Small intestine (tissue), 7 donors: Measurements from ENCODE around the gene EEFSEC. TPM values are rescaled to one million over a fixed set of nuclear protein-coding genes. Genes with fewer than 3 reads are reported as not detected.

ENCODE experiments used
- DNase-seq, 2 donors: peaks; one replicate each; pipeline versions ENCODE4 v3.0.0 to v3.0.0-alpha.2; 2013
- FAIRE-seq: peaks from 2 replicates; lab custom pipeline; 2012; peaks lifted over from hg19 to GRCh38; lab: Jason Lieb, UNC
- H3K27ac ChIP-seq, 3 donors: one replicate each; pipeline ENCODE4 v1.5.1; 2013; ENCODE audit warnings: low read length in 2 of 3, mild to moderate bottlenecking in 2 of 3, control low read depth in 1 of 3, inconsistent platforms in 1 of 3, low read depth in 1 of 3, moderate library complexity in 1 of 3
- H3K27me3 ChIP-seq, 3 donors: one replicate each; pipeline ENCODE4 v1.6.1; 2013; ENCODE audit warnings: low read length in 3 of 3, inconsistent platforms in 1 of 3; ENCODE audit not compliant: control insufficient read depth in 3 of 3, insufficient read depth in 3 of 3
- H3K36me3 ChIP-seq, 3 donors: one replicate each; pipeline ENCODE4 v1.6.1; 2013; ENCODE audit warnings: low read length in 3 of 3, inconsistent platforms in 1 of 3, low read depth in 1 of 3, mild to moderate bottlenecking in 1 of 3, moderate library complexity in 1 of 3; ENCODE audit not compliant: control insufficient read depth in 3 of 3, insufficient read depth in 2 of 3
- H3K4me1 ChIP-seq, 3 donors: one replicate each; pipeline ENCODE4 v1.6.1; 2013; ENCODE audit warnings: low read length in 2 of 3, inconsistent platforms in 1 of 3, low read depth in 1 of 3, mild to moderate bottlenecking in 1 of 3, moderate library complexity in 1 of 3; ENCODE audit not compliant: control insufficient read depth in 3 of 3, insufficient read depth in 2 of 3
- H3K4me3 ChIP-seq, 3 donors: one replicate each; pipeline ENCODE4 v1.5.1; 2013; ENCODE audit warnings: low read length in 3 of 3, control low read depth in 1 of 3, inconsistent platforms in 1 of 3, low read depth in 1 of 3, mild to moderate bottlenecking in 1 of 3, moderate library complexity in 1 of 3
- H3K9me3 ChIP-seq, 2 donors: one replicate each; pipeline ENCODE4 v1.6.1; 2013; ENCODE audit warnings: low read depth in 1 of 2, low read length in 1 of 2; ENCODE audit not compliant: control insufficient read depth in 2 of 2, insufficient read depth in 1 of 2
- WGBS, 3 donors: extraction: QIAGEN DNeasy Blood & Tissue Kit; methylation state at CpG; one replicate each; pipeline ENCODE4 v1.1.7; 2013; 5-methylcytosine and 5-hydroxymethylcytosine counted together
- polyA plus RNA-seq, 4 donors: library from polyadenylated mRNA; stranded (reverse) in 3 of 4; unstranded in 1 of 4; fragments of 200-250 nt in 3 of 4; fragments of 120-200 nt in 1 of 4; gene quantifications; one replicate each; pipeline versions ENCODE4 v1.2.1 to v1.2.3, GENCODE V29; 2013
- donor health status: healthy with polysubstance abuse.
- donor health status: control.
- donor health status: control.
- donor health status: Bipolar disorder and iron deficiency.
- donor health status: healthy.

EEFSEC gene
- polyA plus RNA-seq, 4 donors: 4.9 to 29.0 (median 10.2) TPM

GRCh38 chr3:128383316-128384235 lies 230.3 kb downstream of the EEFSEC start:
- Histone ChIP-seq H3K4me1 (peaks cover 0 to 42% (median 7%) of the 10 kb centered on the region in 3 donors), H3K4me3 (no peak overlapping the region), H3K9me3 (no peaks in the 10 kb centered on the region), H3K27ac (peak overlapping the region in 1 of 3 donors; percentile 64), H3K36me3 (peaks cover 0 to 34% (median 0%) of the 10 kb centered on the region in 3 donors), H3K27me3 (no peaks in the 10 kb centered on the region)
- 41 to 69% (median 59%) methylated on average over 11 of the region's 11 CpGs for WGBS, 3 donors
- DNase-seq: peak; percentile 91 to 94
- no peak for FAIRE-seq

GRCh38 chr3:128385080-128385832 lies 232.0 kb downstream of the EEFSEC start:
- Histone ChIP-seq H3K36me3 (peaks cover 0 to 38% (median 0%) of the 10 kb centered on the region in 3 donors), H3K27me3 (no peaks in the 10 kb centered on the region), H3K4me1 (peaks cover 0 to 42% (median 7%) of the 10 kb centered on the region in 3 donors), H3K27ac (no peak overlapping the region), H3K4me3 (no peak overlapping the region), H3K9me3 (no peaks in the 10 kb centered on the region)
- WGBS, 3 donors: 76 to 79% (median 78%) methylated on average over 11 of the region's 11 CpGs
- FAIRE-seq (no peak), DNase-seq (peak in 1 of 2 donors; percentile 35)

DNA sequence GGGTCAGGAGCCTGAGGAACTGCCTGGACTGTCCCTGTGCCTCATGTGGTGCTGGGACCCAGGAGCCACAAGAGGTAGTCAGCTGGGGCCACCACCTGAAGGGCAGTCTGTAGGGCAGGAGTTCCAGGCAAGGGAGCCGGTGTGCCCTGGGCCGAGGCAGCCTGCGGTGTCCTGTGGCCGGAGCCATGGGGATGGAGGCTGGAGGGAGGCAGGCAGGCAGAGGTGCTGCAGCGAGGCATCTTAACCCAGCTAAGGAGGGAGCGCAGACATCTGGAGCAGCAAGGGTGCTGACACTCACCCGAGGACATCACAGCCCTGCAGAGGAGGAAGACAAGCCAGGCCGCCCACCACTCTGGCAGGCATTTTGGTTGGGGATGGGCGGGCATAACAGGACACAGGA lies 235.7 kb downstream of the EEFSEC start:
- Histone ChIP-seq H3K27me3 (no peaks in the 10 kb centered on the region), H3K9me3 (no peaks in the 10 kb centered on the region), H3K27ac (no peak overlapping the region), H3K36me3 (peaks cover 0 to 59% (median 0%) of the 10 kb centered on the region in 3 donors), H3K4me1 (peaks cover 0 to 15% (median 0%) of the 10 kb centered on the region in 3 donors), H3K4me3 (no peak overlapping the region)
- 96 to 98% (median 96%) methylated on average over 9 of the region's 9 CpGs for whole genome bisulfite sequencing, 3 donors
- DNase-seq: no peak
- no peak for FAIRE-seq

DNA sequence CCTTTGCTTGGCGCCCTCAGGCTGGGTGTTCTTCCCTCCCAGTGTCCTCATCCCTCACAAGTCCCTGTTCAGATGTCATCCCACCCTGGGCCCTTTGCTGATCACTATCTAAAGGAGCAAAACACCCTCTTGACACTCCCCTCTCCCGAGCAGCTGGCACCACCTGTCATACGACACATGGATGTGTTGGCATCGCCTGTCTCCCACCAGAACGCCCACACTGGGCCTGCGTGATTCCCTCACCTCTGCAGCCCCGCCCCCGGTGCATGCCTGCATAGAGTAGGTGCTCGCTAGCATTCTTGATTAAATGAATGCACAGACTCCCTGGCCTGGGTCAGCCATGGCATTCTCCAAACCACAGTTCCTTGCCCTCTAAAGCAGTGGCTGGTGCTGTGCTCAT lies 237.6 kb downstream of the EEFSEC start:
- Histone ChIP-seq H3K4me1 (no peaks in the 10 kb centered on the region), H3K27ac (no peak overlapping the region), H3K27me3 (no peaks in the 10 kb centered on the region), H3K4me3 (no peak overlapping the region), H3K36me3 (peaks cover 0 to 54% (median 0%) of the 10 kb centered on the region in 3 donors), H3K9me3 (no peaks in the 10 kb centered on the region)
- WGBS, 3 donors: 91 to 96% (median 92%) methylated on average over 9 of the region's 9 CpGs
- FAIRE-seq (no peak), DNase-seq (no peak)

DNA sequence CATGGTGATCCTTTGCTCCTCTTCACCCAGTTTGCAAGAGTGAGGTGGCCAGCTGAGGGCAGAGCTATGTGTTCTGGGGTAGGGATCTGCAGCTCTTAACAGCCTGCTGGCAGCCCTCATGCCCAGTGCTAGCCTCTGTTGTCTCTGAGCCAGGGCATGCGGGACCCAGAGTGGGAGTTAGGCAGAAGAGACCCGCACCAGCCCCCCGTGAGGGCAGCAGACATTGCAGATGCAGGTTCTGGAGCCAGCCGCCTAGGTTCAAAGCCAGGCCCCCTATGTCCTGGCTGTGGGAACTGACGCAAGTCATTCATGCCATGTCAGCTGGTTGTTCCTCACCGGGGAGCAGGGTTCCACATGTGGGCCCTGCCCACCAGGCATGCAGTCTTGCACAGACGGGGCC lies 238.7 kb downstream of the EEFSEC start:
- 76 to 93% (median 92%) methylated on average over 7 of the region's 7 CpGs for WGBS, 3 donors
- no peaks in the 10 kb centered on the region for H3K4me1 ChIP-seq
- FAIRE-seq (no peak), DNase-seq (no peak)
- no peak overlapping the region for H3K27ac ChIP-seq
- H3K9me3 ChIP-seq: no peaks in the 10 kb centered on the region
- H3K36me3 ChIP-seq: peaks cover 0 to 56% (median 0%) of the 10 kb centered on the region in 3 donors
- H3K27me3 ChIP-seq: no peaks in the 10 kb centered on the region
- H3K4me3 ChIP-seq: no peak overlapping the region

DNA sequence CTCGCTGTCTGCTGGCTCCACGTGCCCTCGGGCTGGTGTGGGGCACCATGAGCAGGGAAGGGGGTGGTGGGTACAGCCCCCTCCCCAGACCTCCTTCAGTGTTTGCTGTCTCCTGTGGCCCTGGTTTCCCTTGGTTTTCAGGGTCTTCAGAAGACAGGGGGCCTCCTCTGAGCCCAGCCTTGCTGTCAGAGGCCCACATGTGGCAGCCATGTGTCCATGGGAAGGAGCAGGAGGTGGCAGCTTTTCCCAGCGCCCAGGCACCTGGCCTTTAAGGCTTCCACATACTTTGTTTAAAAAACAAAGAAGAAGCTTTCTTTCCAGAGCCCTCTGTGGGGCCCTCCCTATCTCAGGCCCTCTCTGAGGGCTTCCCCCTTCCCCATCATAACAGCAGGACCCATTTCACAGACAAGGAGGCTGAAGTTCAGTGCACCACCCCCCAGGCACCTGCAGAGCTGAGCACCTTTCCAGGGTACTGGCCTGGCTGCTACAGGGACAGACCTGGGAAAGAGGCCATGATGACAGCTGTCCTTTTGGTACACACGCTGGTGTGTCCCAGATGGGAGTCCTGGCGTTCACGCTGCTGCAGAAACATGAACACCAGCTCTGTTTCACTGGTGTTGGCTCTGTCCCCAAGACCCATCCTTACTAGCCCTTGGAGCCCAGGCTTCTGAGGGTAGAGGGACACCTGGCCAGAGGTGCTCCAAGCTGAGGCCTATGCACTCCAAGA lies 239.7 kb downstream of the EEFSEC start:
- H3K9me3 ChIP-seq: no peaks in the 10 kb centered on the region
- no peak overlapping the region for H3K4me3 ChIP-seq
- DNase-seq (no peak), FAIRE-seq (no peak)
- 94 to 98% (median 95%) methylated on average over 6 to 7 of the region's 7 CpGs for WGBS, 3 donors
- H3K4me1 ChIP-seq: no peaks in the 10 kb centered on the region
- H3K36me3 ChIP-seq: peaks cover 0 to 54% (median 0%) of the 10 kb centered on the region in 3 donors
- no peak overlapping the region for H3K27ac ChIP-seq
- no peaks in the 10 kb centered on the region for H3K27me3 ChIP-seq

GRCh38 chr3:128394033-128394432 lies 240.8 kb downstream of the EEFSEC start:
- WGBS, 3 donors: 94 to 97% (median 96%) methylated on average over 9 of the region's 9 CpGs
- Histone ChIP-seq H3K27ac (no peak overlapping the region), H3K27me3 (no peaks in the 10 kb centered on the region), H3K9me3 (no peaks in the 10 kb centered on the region), H3K4me1 (no peaks in the 10 kb centered on the region), H3K36me3 (peaks cover 0 to 47% (median 0%) of the 10 kb centered on the region in 3 donors), H3K4me3 (no peak overlapping the region)
- FAIRE-seq (no peak), DNase-seq (no peak)

GRCh38 chr3:128395046-128395445 lies 241.8 kb downstream of the EEFSEC start:
- no peak overlapping the region for H3K27ac ChIP-seq
- WGBS, 3 donors: 90 to 98% (median 94%) methylated on average over 6 of the region's 6 CpGs
- no peaks in the 10 kb centered on the region for H3K4me1 ChIP-seq
- DNase-seq (no peak), FAIRE-seq (no peak)
- no peaks in the 10 kb centered on the region for H3K9me3 ChIP-seq
- H3K36me3 ChIP-seq: peaks cover 0 to 44% (median 0%) of the 10 kb centered on the region in 3 donors
- no peak overlapping the region for H3K4me3 ChIP-seq
- no peaks in the 10 kb centered on the region for H3K27me3 ChIP-seq
